ENCODE results near the gene CLEC4M. TPM values are rescaled to one million over a fixed set of nuclear protein-coding genes. Genes with fewer than 3 reads are reported as not detected.

CLEC4M gene
- total RNA-seq, 1 donor from 2014 or later = 1.5 TPM

- no peak for TF ChIP-seq CTCF (IDR thresholded peaks at IDR 0.05; ENCODE audit: unreplicated experiment)
- Mint-ChIP-seq H3K4me1 (no peaks in the 10 kb centered on the region), H3K27me3 (ENCODE audit: low read depth) (peaks cover 83% of the 10 kb centered on the region), H3K9me3 (no peaks in the 10 kb centered on the region), H3K27ac (no peak overlapping the region), H3K4me3 (no peak overlapping the region), H3K36me3 (no peaks in the 10 kb centered on the region)
- no peak for DNase-seq (ENCODE audit: low spot score in 2 of 2, unreplicated experiment in 2 of 2)
These were observed 22.4 kb upstream of the CLEC4M start for GRCh38 chr19:7740682-7741054.

GRCh38 chr19:7742575-7742974 is 20.5 kb upstream of the CLEC4M start:
- Mint-ChIP-seq H3K4me3 (no peak overlapping the region), H3K27ac (no peak overlapping the region), H3K9me3 (no peaks in the 10 kb centered on the region), H3K4me1 (no peaks in the 10 kb centered on the region), H3K27me3 (ENCODE audit: low read depth) (peaks cover 71% of the 10 kb centered on the region), H3K36me3 (no peaks in the 10 kb centered on the region)
- DNase-seq (ENCODE audit: low spot score in 2 of 2, unreplicated experiment in 2 of 2) = no peak
- no peak for TF ChIP-seq CTCF (IDR thresholded peaks at IDR 0.05; ENCODE audit: unreplicated experiment)

- Mint-ChIP-seq H3K36me3 (no peaks in the 10 kb centered on the region), H3K4me1 (no peaks in the 10 kb centered on the region), H3K27ac (no peak overlapping the region), H3K9me3 (peaks cover 2% of the 10 kb centered on the region), H3K4me3 (no peak overlapping the region), H3K27me3 (ENCODE audit: low read depth) (peaks cover 66% of the 10 kb centered on the region)
- DNase-seq (ENCODE audit: low spot score in 2 of 2, unreplicated experiment in 2 of 2) = no peak
- TF ChIP-seq CTCF (IDR thresholded peaks at IDR 0.05; ENCODE audit: unreplicated experiment) = no peak
These were observed 20.1 kb upstream of the CLEC4M start for GRCh38 chr19:7742991-7743390.

- Mint-ChIP-seq H3K27me3 (ENCODE audit: low read depth) (peaks cover 64% of the 10 kb centered on the region), H3K36me3 (no peaks in the 10 kb centered on the region), H3K9me3 (peaks cover 6% of the 10 kb centered on the region), H3K27ac (no peak overlapping the region), H3K4me1 (no peaks in the 10 kb centered on the region), H3K4me3 (no peak overlapping the region)
- TF ChIP-seq CTCF (IDR thresholded peaks at IDR 0.05; ENCODE audit: unreplicated experiment) = no peak
- DNase-seq (ENCODE audit: low spot score in 2 of 2, unreplicated experiment in 2 of 2) = no peak
These were observed 19.6 kb upstream of the CLEC4M start for GRCh38 chr19:7743425-7743841.

GRCh38 chr19:7744199-7744786 is 18.8 kb upstream of the CLEC4M start:
- Mint-ChIP-seq H3K4me1 (no peaks in the 10 kb centered on the region), H3K36me3 (no peaks in the 10 kb centered on the region), H3K27ac (no peak overlapping the region), H3K4me3 (no peak overlapping the region), H3K27me3 (ENCODE audit: low read depth) (peaks cover 57% of the 10 kb centered on the region), H3K9me3 (peaks cover 6% of the 10 kb centered on the region)
- no peak for DNase-seq (ENCODE audit: low spot score in 2 of 2, unreplicated experiment in 2 of 2)
- no peak for TF ChIP-seq CTCF (IDR thresholded peaks at IDR 0.05; ENCODE audit: unreplicated experiment)
